Upper lobe of left lung (tissue), 6 donors: Measurements from ENCODE around the gene ATM. TPM values are rescaled to one million over a fixed set of nuclear protein-coding genes. Genes with fewer than 3 reads are reported as not detected.

Experiments used
- ATAC-seq, 2 donors: fragments of 200-7000 bp; cut with Tn5 transposase; one replicate each; pipeline ENCODE4 v1.9.1; 2022; ENCODE audit warnings: mild to moderate bottlenecking in 2 of 2, moderate library complexity in 2 of 2; ENCODE audit not compliant: low FRiP score in 2 of 2
- DNase-seq, 2 donors: peaks; one replicate each; pipeline ENCODE4 v3.0.0-alpha.2; 2019 to 2020
- H3K27ac ChIP-seq, 4 donors: fragments of 200-600 bp; sonication (generic); one replicate each; pipeline ENCODE4 v1.5.1; 2016 to 2019
- H3K27me3 ChIP-seq, 4 donors: fragments of 200-600 bp; sonication (generic); one replicate each; pipeline ENCODE4 v1.5.1; 2017 to 2019
- H3K36me3 ChIP-seq, 4 donors: fragments of 200-600 bp; sonication (generic); one replicate each; pipeline ENCODE4 v1.5.1; 2016 to 2019
- H3K4me1 ChIP-seq, 4 donors: fragments of 200-600 bp; sonication (generic); one replicate each; pipeline ENCODE4 v1.5.1; 2018 to 2019
- H3K4me3 ChIP-seq, 4 donors: fragments of 200-600 bp; sonication (generic); one replicate each; pipeline ENCODE4 v1.5.1; 2017 to 2019; ENCODE audit warnings: mild to moderate bottlenecking in 2 of 4, moderate library complexity in 1 of 4
- H3K9me3 ChIP-seq, 4 donors: fragments of 200-600 bp; sonication (generic); one replicate each; pipeline ENCODE4 v1.5.1; 2018 to 2019
- CTCF ChIP-seq, 6 experiments: fragments of 450-650 bp in 4 of 6; fragments of 200-600 bp in 2 of 6; sonication (generic) in 2 of 6; IDR thresholded peaks; one replicate each; pipeline ENCODE4 v1.5.1; 2016 to 2019; ENCODE audit warnings: antibody characterized with exemption in 6 of 6
- EP300 ChIP-seq, 4 donors: sonication (generic); formaldehyde crosslinking; IDR thresholded peaks; one replicate each; pipeline ENCODE4 v1.5.1; 2017; ENCODE audit warnings: antibody characterized with exemption in 4 of 4, control low read depth in 2 of 4
- POLR2A ChIP-seq, 4 donors: fragments of 450-650 bp; IDR thresholded peaks; one replicate each; pipeline ENCODE4 v1.5.1; 2016 to 2017; ENCODE audit warnings: antibody characterized with exemption in 4 of 4, mild to moderate bottlenecking in 2 of 4
- POLR2AphosphoS5 ChIP-seq, 2 donors: sonication (generic); formaldehyde crosslinking; IDR thresholded peaks; one replicate each; pipeline ENCODE4 v1.5.1; 2017; ENCODE audit warnings: antibody characterized with exemption in 2 of 2
- WGBS, 2 donors: methylation state at CpG; one replicate each; pipeline ENCODE4 v1.1.5; 2017 to 2018; 5-methylcytosine and 5-hydroxymethylcytosine counted together
- total RNA-seq, 6 donors: library from RNA; depleted of rRNA in 4 of 6; stranded (reverse); fragments of >200 nt in 4 of 6; gene quantifications; one replicate each; pipeline versions ENCODE4 v1.1.0 to v1.2.1, GENCODE V29; 2016 to 2021
- donor health status: DM: no; HTN: no; CAD: no; lungs with moderate emphysema.
- donor health status: DM: no; HTN: yes; CAD: no; lungs with severe emphysema.

The ATM gene
- total RNA-seq, 6 donors from 2014 or later = 37.9 to 248 (median 62.6) TPM

GRCh38 chr11:108218912-108219783 is 3.7 kb upstream of the ATM start:
- no peak overlapping the region for H3K4me3 ChIP-seq
- H3K9me3 ChIP-seq = no peaks in the 10 kb centered on the region
- DNase-seq (no peak), ATAC-seq (no peak)
- H3K27me3 ChIP-seq = no peaks in the 10 kb centered on the region
- 71 to 76% methylated on average over 7 of the region's 7 CpGs for WGBS, 2 donors
- TF ChIP-seq CTCF (IDR thresholded peaks at IDR 0.05) (no peak), POLR2A (IDR thresholded peaks at IDR 0.05) (no peak), EP300 (IDR thresholded peaks at IDR 0.05) (no peak), POLR2AphosphoS5 (IDR thresholded peaks at IDR 0.05) (no peak)
- H3K27ac ChIP-seq = no peak overlapping the region
- H3K4me1 ChIP-seq = peaks cover 26 to 36% (median 31%) of the 10 kb centered on the region in 4 donors
- H3K36me3 ChIP-seq = no peaks in the 10 kb centered on the region

- 18 to 25% methylated on average over 5 of the region's 5 CpGs for WGBS, 2 donors
- peak overlapping the region; percentile 5 to 86 (median 76) for H3K4me3 ChIP-seq
- no peaks in the 10 kb centered on the region for H3K9me3 ChIP-seq
- ATAC-seq = no peak
- no peaks in the 10 kb centered on the region for H3K27me3 ChIP-seq
- DNase-seq = no peak
- no peaks in the 10 kb centered on the region for H3K36me3 ChIP-seq
- no peak for TF ChIP-seq CTCF (IDR thresholded peaks at IDR 0.05)
- H3K27ac ChIP-seq = peak overlapping the region in 3 of 4 donors; percentile 94 to 97 (median 94)
- peaks cover 40 to 50% (median 43%) of the 10 kb centered on the region in 4 donors for H3K4me1 ChIP-seq
Observed at GRCh38 chr11:108220721-108221336, 2.0 kb upstream of the ATM start.

- Histone ChIP-seq H3K4me1 (peaks cover 41 to 50% (median 43%) of the 10 kb centered on the region in 4 donors), H3K4me3 (peak overlapping the region; percentile 5 to 86 (median 76)), H3K27ac (peak overlapping the region; percentile 92 to 97 (median 94)), H3K36me3 (no peaks in the 10 kb centered on the region), H3K9me3 (no peaks in the 10 kb centered on the region), H3K27me3 (no peaks in the 10 kb centered on the region)
- 0% methylated on average over 12 of the region's 12 CpGs for WGBS, 2 donors
- DNase-seq (no peak), ATAC-seq (no peak)
- TF ChIP-seq POLR2A (IDR thresholded peaks at IDR 0.05) (no peak), EP300 (IDR thresholded peaks at IDR 0.05) (no peak), POLR2AphosphoS5 (IDR thresholded peaks at IDR 0.05) (no peak), CTCF (IDR thresholded peaks at IDR 0.05) (no peak)
Observed at GRCh38 chr11:108221371-108221770, 1.5 kb upstream of the ATM start.

GRCh38 chr11:108221911-108222573 is 825 bp upstream of the ATM start:
- TF ChIP-seq CTCF (IDR thresholded peaks at IDR 0.05) = no peak
- peak in 1 of 4 donors; percentile 91 for TF ChIP-seq POLR2A (IDR thresholded peaks at IDR 0.05)
- no peak for TF ChIP-seq POLR2AphosphoS5 (IDR thresholded peaks at IDR 0.05)
- no peak for TF ChIP-seq EP300 (IDR thresholded peaks at IDR 0.05)
- Histone ChIP-seq H3K27ac (peak overlapping the region; percentile 92 to 97 (median 94)), H3K36me3 (no peaks in the 10 kb centered on the region), H3K4me3 (peak overlapping the region; percentile 60 to 86 (median 76)), H3K9me3 (no peaks in the 10 kb centered on the region), H3K27me3 (no peaks in the 10 kb centered on the region), H3K4me1 (peaks cover 41 to 53% (median 45%) of the 10 kb centered on the region in 4 donors)
- ATAC-seq (no peak), DNase-seq (peak in 1 of 2 donors; percentile 16)
- 0 to 1% methylated on average over 29 of the region's 29 CpGs for WGBS, 2 donors
